GM19035 (cell line): ENCODE results near the gene QPCTL.
"Not testable (repeated sequence)": the region's sequence is repeated elsewhere in the genome, so short reads cannot be mapped to it uniquely, and the experiment has no call there.

Experiments
- ATAC-seq: cut with Tn5 transposase; IDR thresholded peaks from one replicate; pipeline ENCODE4 v1.9.1; 2021; ENCODE audit not compliant: unreplicated experiment

QPCTL gene

GRCh38 chr19:45674946-45675345, 17.5 kb upstream of the QPCTL start:
- no peak for ATAC-seq

- peak; percentile 16 for ATAC-seq
Measured at GRCh38 chr19:45676851-45677263, 15.6 kb upstream of the QPCTL start.

- ATAC-seq, result peak; percentile 41
Measured at GRCh38 chr19:45677351-45678230, 14.9 kb upstream of the QPCTL start.

GRCh38 chr19:45681391-45682015, 11.0 kb upstream of the QPCTL start:
- peak; percentile 74 for ATAC-seq

GRCh38 chr19:45682117-45682516, 10.3 kb upstream of the QPCTL start:
- ATAC-seq, result no peak

GRCh38 chr19:45682908-45683307, 9.6 kb upstream of the QPCTL start:
- no peak for ATAC-seq

- ATAC-seq, result not testable (repeated sequence)
Measured at GRCh38 chr19:45685045-45685444, 7.4 kb upstream of the QPCTL start.

- no peak for ATAC-seq
Measured at GRCh38 chr19:45687599-45687998, 4.9 kb upstream of the QPCTL start.

GRCh38 chr19:45691516-45692186, 815 bp upstream of the QPCTL start, which contains the start of gene SNRPD2:
Gene SNRPD2 (minus strand): TSS chr19:45691953. CDS start chr19:45691888, 65 bp downstream.
- peak; percentile 56 for ATAC-seq

GRCh38 chr19:45693106-45693788, 781 bp downstream of the QPCTL start:
- ATAC-seq, result no peak

GRCh38 chr19:45701676-45702075, 9.2 kb downstream of the QPCTL start:
- no peak for ATAC-seq

GRCh38 chr19:45705115-45705514, 12.6 kb downstream of the QPCTL start:
- ATAC-seq, result no peak

GRCh38 chr19:45705710-45706415, 13.4 kb downstream of the QPCTL start:
- no peak for ATAC-seq

GRCh38 chr19:45710356-45711130, 18.1 kb downstream of the QPCTL start:
- no peak for ATAC-seq

- no peak for ATAC-seq
Measured at GRCh38 chr19:45711851-45712698, 19.6 kb downstream of the QPCTL start.

GRCh38 chr19:45712699-45713067, 20.2 kb downstream of the QPCTL start:
- no peak for ATAC-seq

GRCh38 chr19:45713141-45713540, 20.7 kb downstream of the QPCTL start:
- ATAC-seq, result no peak

GRCh38 chr19:45715139-45715538, 22.7 kb downstream of the QPCTL start:
- no peak for ATAC-seq
